Activated B cell treated with CpG ODN at 0.5 μM for 24 hours (primary cell): Measurements from ENCODE around the gene PIM3. TPM values are rescaled to one million over a fixed set of nuclear protein-coding genes. Genes with fewer than 3 reads are reported as not detected.

Source experiments
- ATAC-seq: fragments of 200-7000 bp; cut with Tn5 transposase; one replicate; pipeline ENCODE4 v1.10.0; 2021; ENCODE audit warnings: low read depth, mild to moderate bottlenecking, moderate library complexity
- CTCF ChIA-PET: fragments of 350-600 bp; sonication (Branson Sonifier 250); formaldehyde crosslinking; loops from one replicate; lab custom pipeline; 2021; ENCODE audit warnings: antibody characterized with exemption; lab: Charles Lee
- POLR2A ChIA-PET: fragments of 350-600 bp; sonication (Branson Sonifier 250); formaldehyde crosslinking; loops from one replicate; lab custom pipeline; 2021; ENCODE audit warnings: antibody characterized with exemption; lab: Charles Lee
- DNase-seq: peaks from one replicate; pipeline ENCODE4 v3.0.0; 2022
- H3K27ac Mint-ChIP-seq: one replicate; pipeline ENCODE4 v1.8.0; 2020; ENCODE audit warnings: mixed read lengths
- H3K27me3 Mint-ChIP-seq: one replicate; pipeline ENCODE4 v1.8.0; 2021; ENCODE audit warnings: mixed read lengths
- H3K36me3 Mint-ChIP-seq: one replicate; pipeline ENCODE4 v1.8.0; 2021; ENCODE audit warnings: low read depth, mixed read lengths
- H3K4me1 Mint-ChIP-seq: one replicate; pipeline ENCODE4 v1.8.0; 2021; ENCODE audit warnings: mixed read lengths
- H3K4me3 Mint-ChIP-seq: one replicate; pipeline ENCODE4 v1.8.0; 2020; ENCODE audit warnings: mild to moderate bottlenecking, mixed read lengths
- H3K9me3 Mint-ChIP-seq: one replicate; pipeline ENCODE4 v1.8.0; 2020; ENCODE audit warnings: mixed read lengths
- CTCF ChIP-seq: fragments of 200-600 bp; IDR thresholded peaks from one replicate; pipeline ENCODE4 v1.8.0; 2022; ENCODE audit warnings: antibody characterized with exemption, mild to moderate bottlenecking
- intact Hi-C: fragments of 100-400 bp; cut with micrococcal nuclease; formaldehyde crosslinking; loops from one replicate; pipeline ENCODE4 v1.15.1; 2024
- total RNA-seq: library from RNA; stranded (reverse); gene quantifications from 2 replicates; pipeline ENCODE4 v1.2.3, GENCODE V29; 2022

PIM3 gene
- total RNA-seq, 1 donor from 2014 or later = 91.7 TPM

DNA sequence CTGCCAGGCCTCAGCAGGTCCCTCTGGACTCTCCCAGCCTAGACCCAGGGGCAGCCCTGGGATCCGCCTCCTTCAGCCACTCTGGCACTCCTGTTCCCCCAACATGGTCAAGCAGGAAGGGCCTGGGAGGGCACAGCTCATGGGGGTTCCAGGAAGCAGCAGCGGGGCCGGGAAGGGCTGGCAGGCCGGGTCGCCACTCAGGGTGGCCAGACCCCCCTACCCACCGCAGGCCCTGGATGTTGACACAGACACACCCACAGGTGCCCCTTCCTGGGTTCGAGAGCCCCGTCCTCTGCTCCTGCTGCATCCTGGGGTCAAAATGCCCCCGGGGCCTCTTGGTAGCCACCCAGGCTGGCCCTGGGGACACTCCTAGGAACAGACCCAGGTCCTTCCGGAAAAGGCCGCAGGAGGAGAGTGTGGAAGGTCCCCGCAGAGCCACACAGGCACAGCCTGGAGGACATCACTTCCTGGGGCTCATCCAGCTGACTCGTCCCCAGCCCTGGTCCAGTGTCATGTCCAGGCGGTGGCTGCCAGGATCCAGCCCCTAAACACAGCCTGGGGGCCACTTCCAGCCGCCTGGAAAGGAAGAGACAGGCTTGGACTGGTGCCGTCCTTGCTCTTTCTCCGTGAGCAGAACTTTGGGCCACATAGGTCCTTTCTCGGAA, 6.8 kb upstream of the PIM3 start:
- no peaks in the 10 kb centered on the region for H3K27me3 Mint-ChIP-seq
- peaks cover 1% of the 10 kb centered on the region for H3K4me1 Mint-ChIP-seq
- ChIA-PET POLR2A (interaction anchor here (1.1 to 18.9 kb wide), 4 partner anchors 13 to 17 kb away, joined by 3 to 828 read pairs (median 14); no protein-coding TSS in a partner anchor), CTCF (no interaction called here)
- ATAC-seq (no peak), DNase-seq (no peak)
- no peak overlapping the region for H3K27ac Mint-ChIP-seq
- intact Hi-C loops = no loop called here
- H3K36me3 Mint-ChIP-seq = no peaks in the 10 kb centered on the region
- H3K9me3 Mint-ChIP-seq = no peaks in the 10 kb centered on the region
- no peak for TF ChIP-seq CTCF
- H3K4me3 Mint-ChIP-seq = no peak overlapping the region

GRCh38 chr22:49954354-49954753, 6.2 kb upstream of the PIM3 start:
- CTCF ChIA-PET = no interaction called here
- H3K27me3 Mint-ChIP-seq = no peaks in the 10 kb centered on the region
- no peaks in the 10 kb centered on the region for H3K9me3 Mint-ChIP-seq
- no peak overlapping the region for H3K4me3 Mint-ChIP-seq
- ATAC-seq = no peak
- intact Hi-C loops = no loop called here
- no peak overlapping the region for H3K27ac Mint-ChIP-seq
- H3K36me3 Mint-ChIP-seq = no peaks in the 10 kb centered on the region
- TF ChIP-seq CTCF = no peak
- POLR2A ChIA-PET = interaction anchor here (18.9 kb wide), 1 partner anchor 17 kb away, joined by 828 read pairs; no protein-coding TSS in a partner anchor
- DNase-seq = no peak
- peaks cover 6% of the 10 kb centered on the region for H3K4me1 Mint-ChIP-seq

DNA sequence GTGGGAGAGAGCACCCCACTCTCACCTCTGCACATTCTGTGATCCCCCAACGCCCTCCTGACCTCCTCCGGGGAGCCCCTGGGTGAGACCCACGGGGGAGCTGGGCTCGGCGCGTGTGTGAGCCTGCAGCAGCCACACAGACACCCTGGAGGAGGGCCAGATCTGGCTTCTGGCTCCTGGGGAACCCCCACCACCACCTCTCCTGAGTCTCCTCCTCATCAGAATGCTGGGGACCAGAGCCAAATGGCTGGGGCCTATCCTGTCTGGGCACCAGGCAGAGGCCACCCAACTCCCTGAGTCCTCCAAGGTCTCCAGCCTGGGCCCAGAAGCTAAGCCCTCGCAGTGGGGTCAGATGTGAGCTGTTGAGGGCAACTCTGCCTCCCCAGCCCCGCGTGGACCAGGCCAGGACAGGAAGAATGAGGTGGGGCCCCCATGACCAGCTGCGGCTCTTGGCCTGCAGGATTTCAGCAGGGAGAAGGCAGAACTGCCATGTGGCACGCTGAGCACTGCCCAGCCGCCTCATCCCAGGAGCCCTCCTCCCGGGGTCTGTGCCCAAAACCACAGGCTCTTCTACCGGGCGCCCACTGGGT, 5.5 kb upstream of the PIM3 start:
- POLR2A ChIA-PET = interaction anchor here (18.9 kb wide), 1 partner anchor 18 kb away, joined by 828 read pairs; no protein-coding TSS in a partner anchor
- no peak for TF ChIP-seq CTCF
- DNase-seq (no peak), ATAC-seq (no peak)
- CTCF ChIA-PET = no interaction called here
- no peaks in the 10 kb centered on the region for H3K36me3 Mint-ChIP-seq
- H3K4me1 Mint-ChIP-seq = peaks cover 11% of the 10 kb centered on the region
- intact Hi-C loops = no loop called here
- no peak overlapping the region for H3K4me3 Mint-ChIP-seq
- H3K27me3 Mint-ChIP-seq = no peaks in the 10 kb centered on the region
- H3K27ac Mint-ChIP-seq = no peak overlapping the region
- no peaks in the 10 kb centered on the region for H3K9me3 Mint-ChIP-seq

DNA sequence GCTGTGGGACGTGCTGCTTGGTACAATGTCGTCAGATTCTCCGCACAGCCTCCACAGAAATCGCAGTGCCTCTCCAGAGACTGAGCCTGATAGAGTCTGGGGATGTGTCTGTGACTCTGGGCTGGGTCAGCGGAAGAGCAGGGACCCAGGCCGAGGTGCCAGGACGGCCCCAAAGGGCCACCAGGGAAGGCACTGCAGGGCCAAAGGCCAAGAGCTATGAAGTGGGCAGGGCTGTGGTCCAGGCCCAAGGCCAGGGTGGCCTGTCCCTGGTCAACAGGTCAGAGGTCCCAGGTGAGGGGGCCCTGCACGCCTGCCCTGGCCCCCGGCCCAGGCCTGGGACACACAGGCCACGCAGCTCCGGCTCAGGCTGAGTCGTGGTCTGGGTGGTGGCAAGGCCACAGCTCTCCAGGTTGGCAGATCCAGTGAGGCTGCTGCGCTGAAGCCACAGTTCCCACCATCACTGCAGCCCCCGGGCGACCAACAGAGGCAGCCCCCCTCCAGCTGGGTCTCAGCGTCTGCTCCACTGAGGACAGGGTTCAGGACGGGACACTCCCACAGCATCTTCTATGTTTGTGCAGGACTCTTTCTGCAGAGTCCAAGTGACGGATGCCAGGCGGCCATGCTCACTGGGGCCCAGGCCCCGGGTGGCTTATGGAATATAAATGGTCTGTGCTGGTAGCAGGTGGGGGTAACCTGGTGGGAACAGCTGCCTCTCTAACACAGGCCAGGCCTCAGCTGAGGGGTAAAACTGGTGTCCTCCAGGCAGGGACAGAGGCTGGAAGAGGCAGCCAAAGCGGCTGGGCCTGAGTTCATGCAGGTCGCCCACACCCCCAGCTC, 4.8 kb upstream of the PIM3 start:
- intact Hi-C loops = no loop called here
- H3K27me3 Mint-ChIP-seq = no peaks in the 10 kb centered on the region
- no peak for DNase-seq

More for the DNA sequence above, 4.8 kb upstream of the PIM3 start:
- POLR2A ChIA-PET = interaction anchor here (1.0 to 18.9 kb wide), 2 partner anchors 9 to 19 kb away, joined by 4 to 828 read pairs; no protein-coding TSS in a partner anchor
- Mint-ChIP-seq H3K27ac (no peak overlapping the region), H3K4me3 (no peak overlapping the region), H3K9me3 (no peaks in the 10 kb centered on the region), H3K36me3 (no peaks in the 10 kb centered on the region), H3K4me1 (peaks cover 11% of the 10 kb centered on the region)
- CTCF ChIA-PET = interaction anchor here (1.0 kb wide), 1 partner anchor 25 kb away, joined by 3 read pairs; no protein-coding TSS in a partner anchor
- ATAC-seq = no peak
- no peak for TF ChIP-seq CTCF
